DOHH2 (cell line): Measurements from ENCODE around the gene PLCB4.

Experiments
- H3F3A ChIP-seq: fragments of 200-600 bp; sonication (generic), shearing (Covaris generic); 2 replicates; pipeline ENCODE4 v1.6.0; 2016; ENCODE audit warnings: antibody characterized with exemption, mild to moderate bottlenecking; ENCODE audit not compliant: control insufficient read depth, insufficient read depth
- H3K27ac ChIP-seq: fragments of 200-600 bp; sonication (generic); 2 replicates; pipeline ENCODE4 v1.5.1; 2014; ENCODE audit warnings: low read depth, mild to moderate bottlenecking, low read length, moderate library complexity
- H3K27me3 ChIP-seq: fragments of 200-600 bp; sonication (generic); 2 replicates; pipeline ENCODE4 v1.6.1; 2014; ENCODE audit warnings: mild to moderate bottlenecking, low read length, mixed read lengths; ENCODE audit not compliant: control insufficient read depth
- H3K36me3 ChIP-seq: fragments of 200-600 bp; sonication (generic); 2 replicates; pipeline ENCODE4 v1.6.1; 2014; ENCODE audit warnings: mild to moderate bottlenecking, low read length, moderate library complexity, mixed read lengths; ENCODE audit not compliant: control insufficient read depth
- H3K4me1 ChIP-seq: fragments of 200-600 bp; sonication (generic); 2 replicates; pipeline ENCODE4 v1.6.1; 2014; ENCODE audit warnings: mild to moderate bottlenecking, low read length, mixed read lengths; ENCODE audit not compliant: control insufficient read depth
- H3K4me2 ChIP-seq: fragments of 200-600 bp; sonication (generic); 2 replicates; pipeline ENCODE4 v1.6.0; 2014; ENCODE audit warnings: mild to moderate bottlenecking, low read length, moderate library complexity
- H3K4me3 ChIP-seq: fragments of 200-600 bp; sonication (generic); 2 replicates; pipeline ENCODE4 v1.5.1; 2014; ENCODE audit warnings: mild to moderate bottlenecking, low read length, mixed read lengths
- H3K79me2 ChIP-seq: fragments of 200-600 bp; sonication (generic); 2 replicates; pipeline ENCODE4 v1.6.1; 2014; ENCODE audit warnings: mild to moderate bottlenecking, low read length, mixed read lengths; ENCODE audit not compliant: control insufficient read depth
- H3K9me2 ChIP-seq: fragments of 200-600 bp; sonication (generic); replicated peaks from 2 replicates; pipeline ENCODE4 v1.6.1; 2014; ENCODE audit warnings: mild to moderate bottlenecking, low read length, mixed read lengths; ENCODE audit not compliant: control insufficient read depth
- H3K9me3 ChIP-seq: fragments of 200-600 bp; sonication (generic); 2 replicates; pipeline ENCODE4 v1.6.1; 2014; ENCODE audit warnings: antibody characterized with exemption, low read length, mixed read lengths; ENCODE audit not compliant: control insufficient read depth, insufficient read depth
- H4K20me1 ChIP-seq: fragments of 200-600 bp; sonication (generic); 2 replicates; pipeline ENCODE4 v1.6.0; 2014; ENCODE audit warnings: low read depth, mild to moderate bottlenecking, antibody characterized with exemption, low read length, moderate library complexity; ENCODE audit not compliant: control insufficient read depth, insufficient read depth
- CTCF ChIP-seq: fragments of 200-600 bp; sonication (generic); IDR thresholded peaks from one replicate; pipeline ENCODE4 v1.5.1; 2014; ENCODE audit warnings: antibody characterized with exemption, mild to moderate bottlenecking, low read depth, low read length; ENCODE audit not compliant: poor library complexity, severe bottlenecking
- EZH2phosphoT487 ChIP-seq: fragments of 200-600 bp; sonication (generic); IDR thresholded peaks from 2 replicates; pipeline ENCODE4 v1.6.1; 2017; ENCODE audit warnings: borderline replicate concordance, mild to moderate bottlenecking, antibody characterized with exemption, low read length, moderate library complexity, mixed read lengths

The PLCB4 gene

GRCh38 chr20:9223296-9223695 is 154.4 kb downstream of the PLCB4 start:
- no peak overlapping the region for H3K4me3 ChIP-seq
- no peaks in the 10 kb centered on the region for H3K36me3 ChIP-seq
- no peaks in the 10 kb centered on the region for H4K20me1 ChIP-seq
- no peaks in the 10 kb centered on the region for H3K9me3 ChIP-seq
- H3K27ac ChIP-seq, result no peak overlapping the region
- H3K4me2 ChIP-seq, result no peak overlapping the region
- H3F3A ChIP-seq, result no peaks in the 10 kb centered on the region
- H3K4me1 ChIP-seq, result no peaks in the 10 kb centered on the region
- no peak for TF ChIP-seq EZH2phosphoT487
- TF ChIP-seq CTCF, result no peak
- no peaks in the 10 kb centered on the region for H3K9me2 ChIP-seq
- H3K79me2 ChIP-seq, result no peaks in the 10 kb centered on the region
- no peaks in the 10 kb centered on the region for H3K27me3 ChIP-seq

GRCh38 chr20:9225879-9226278 is 157.0 kb downstream of the PLCB4 start:
- TF ChIP-seq CTCF (no peak), EZH2phosphoT487 (no peak)
- no peaks in the 10 kb centered on the region for H3K9me3 ChIP-seq
- no peaks in the 10 kb centered on the region for H3F3A ChIP-seq
- H3K4me1 ChIP-seq, result no peaks in the 10 kb centered on the region
- H3K4me2 ChIP-seq, result no peak overlapping the region
- no peak overlapping the region for H3K27ac ChIP-seq
- H3K79me2 ChIP-seq, result no peaks in the 10 kb centered on the region
- H3K4me3 ChIP-seq, result no peak overlapping the region
- no peaks in the 10 kb centered on the region for H4K20me1 ChIP-seq
- no peaks in the 10 kb centered on the region for H3K36me3 ChIP-seq
- no peaks in the 10 kb centered on the region for H3K9me2 ChIP-seq
- H3K27me3 ChIP-seq, result no peaks in the 10 kb centered on the region

DNA sequence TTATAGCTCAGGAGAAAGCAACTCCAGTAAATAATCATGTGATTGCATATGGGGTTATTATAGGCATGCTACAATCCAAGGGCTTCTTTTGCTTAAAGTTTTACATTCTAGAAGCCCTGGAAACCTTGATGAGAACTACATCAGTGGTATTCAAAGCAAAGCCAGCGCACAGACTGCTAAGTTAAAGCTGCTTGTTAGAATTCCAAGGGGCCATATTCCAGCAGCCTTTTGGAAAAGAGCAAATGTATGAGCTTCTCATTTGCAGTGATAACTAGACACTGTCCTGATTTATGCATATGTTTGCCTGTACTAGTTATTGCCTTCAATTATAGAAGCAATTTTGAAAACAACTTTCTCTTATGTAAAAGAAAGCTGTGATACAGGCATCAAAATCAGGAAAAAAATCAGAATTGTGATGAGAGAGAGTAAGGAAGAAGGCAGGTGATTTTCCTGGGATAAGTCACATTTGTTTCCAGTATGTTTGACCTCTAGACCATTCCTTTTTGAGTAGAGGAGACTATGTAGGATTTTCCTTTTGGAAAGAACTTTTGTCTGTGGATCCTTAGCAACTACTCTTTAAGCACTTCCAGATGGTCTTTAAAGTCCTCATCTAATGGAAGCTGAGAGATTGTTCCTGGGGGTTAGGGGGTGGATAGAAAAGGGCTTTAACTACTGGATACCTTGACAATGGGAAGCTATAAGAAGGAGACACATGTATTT is 159.2 kb downstream of the PLCB4 start:
- Histone ChIP-seq H3K27me3 (no peaks in the 10 kb centered on the region), H3K27ac (no peak overlapping the region), H3K4me3 (no peak overlapping the region), H3F3A (no peaks in the 10 kb centered on the region), H3K79me2 (no peaks in the 10 kb centered on the region), H3K9me3 (no peaks in the 10 kb centered on the region), H3K36me3 (no peaks in the 10 kb centered on the region), H3K9me2 (no peaks in the 10 kb centered on the region), H3K4me1 (no peaks in the 10 kb centered on the region), H4K20me1 (no peaks in the 10 kb centered on the region), H3K4me2 (no peak overlapping the region)
- TF ChIP-seq CTCF, result no peak
- no peak for TF ChIP-seq EZH2phosphoT487
